GM18511 (cell line): Measurements from ENCODE around the gene AP4M1.

Source experiments
- ATAC-seq: cut with Tn5 transposase; IDR thresholded peaks from one replicate; pipeline ENCODE4 v1.9.1; 2021; ENCODE audit warnings: mild to moderate bottlenecking, moderate library complexity; ENCODE audit not compliant: unreplicated experiment

The AP4M1 gene

DNA sequence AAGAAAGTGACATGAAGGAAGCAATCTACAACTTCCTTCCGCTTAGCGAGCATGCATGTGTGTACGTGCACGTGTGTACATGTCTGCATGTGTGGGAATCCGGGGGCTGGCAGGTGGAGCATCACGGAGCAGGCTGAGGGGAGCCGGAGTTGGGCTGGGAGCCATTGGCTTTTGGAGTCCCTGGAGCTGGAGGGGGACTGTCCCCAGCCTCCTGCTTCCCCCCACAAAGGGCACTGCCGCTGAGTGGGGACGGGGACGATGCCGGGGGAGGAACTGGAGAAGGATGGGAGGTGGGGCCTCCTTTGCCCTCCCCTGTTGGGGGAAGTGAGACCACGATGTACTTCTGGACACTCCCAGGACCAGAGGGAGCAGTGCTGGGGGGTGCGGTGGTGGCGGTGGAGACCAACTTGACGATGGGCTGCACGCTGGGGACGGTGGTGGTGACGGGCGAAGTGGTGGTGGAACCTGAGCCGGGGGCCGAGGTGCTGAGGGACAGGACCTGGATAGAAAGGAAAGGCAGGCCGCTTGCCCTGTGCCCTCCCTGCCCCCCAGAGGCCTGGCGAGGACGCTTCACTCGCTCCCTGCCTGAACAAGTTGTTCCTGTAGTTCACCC, 5.8 kb downstream of the AP4M1 start:
- no peak for ATAC-seq

GRCh38 chr7:100107890-100108289, 6.4 kb downstream of the AP4M1 start:
- no peak for ATAC-seq

GRCh38 chr7:100109521-100110163, 8.2 kb downstream of the AP4M1 start:
- no peak for ATAC-seq

- ATAC-seq = no peak
These were observed 9.7 kb downstream of the AP4M1 start for GRCh38 chr7:100111156-100111555.

DNA sequence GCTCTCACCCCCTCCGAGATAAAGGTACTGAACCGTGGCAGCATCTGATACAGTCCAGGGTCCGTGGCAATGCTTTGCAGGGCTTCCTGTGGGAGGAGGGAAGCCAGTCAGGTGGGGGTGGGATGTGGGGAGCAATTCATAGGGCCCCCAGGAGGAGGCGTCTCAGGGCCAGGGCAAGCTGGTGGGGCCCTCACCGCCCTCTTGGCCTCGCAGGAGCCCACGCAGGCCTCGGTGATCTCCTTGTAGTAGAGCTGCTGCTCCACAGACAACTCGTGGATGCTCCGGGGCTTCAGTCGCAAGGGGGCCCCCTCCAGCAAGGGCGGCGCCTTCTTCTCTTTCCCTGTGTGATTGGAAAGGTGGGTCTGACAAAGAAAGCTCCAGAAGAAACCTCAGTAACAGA, 10.5 kb downstream of the AP4M1 start:
- no peak for ATAC-seq

GRCh38 chr7:100115026-100115425, 13.6 kb downstream of the AP4M1 start:
- ATAC-seq = no peak

- ATAC-seq = no peak
These were observed 17.1 kb downstream of the AP4M1 start for GRCh38 chr7:100118388-100119071.

DNA sequence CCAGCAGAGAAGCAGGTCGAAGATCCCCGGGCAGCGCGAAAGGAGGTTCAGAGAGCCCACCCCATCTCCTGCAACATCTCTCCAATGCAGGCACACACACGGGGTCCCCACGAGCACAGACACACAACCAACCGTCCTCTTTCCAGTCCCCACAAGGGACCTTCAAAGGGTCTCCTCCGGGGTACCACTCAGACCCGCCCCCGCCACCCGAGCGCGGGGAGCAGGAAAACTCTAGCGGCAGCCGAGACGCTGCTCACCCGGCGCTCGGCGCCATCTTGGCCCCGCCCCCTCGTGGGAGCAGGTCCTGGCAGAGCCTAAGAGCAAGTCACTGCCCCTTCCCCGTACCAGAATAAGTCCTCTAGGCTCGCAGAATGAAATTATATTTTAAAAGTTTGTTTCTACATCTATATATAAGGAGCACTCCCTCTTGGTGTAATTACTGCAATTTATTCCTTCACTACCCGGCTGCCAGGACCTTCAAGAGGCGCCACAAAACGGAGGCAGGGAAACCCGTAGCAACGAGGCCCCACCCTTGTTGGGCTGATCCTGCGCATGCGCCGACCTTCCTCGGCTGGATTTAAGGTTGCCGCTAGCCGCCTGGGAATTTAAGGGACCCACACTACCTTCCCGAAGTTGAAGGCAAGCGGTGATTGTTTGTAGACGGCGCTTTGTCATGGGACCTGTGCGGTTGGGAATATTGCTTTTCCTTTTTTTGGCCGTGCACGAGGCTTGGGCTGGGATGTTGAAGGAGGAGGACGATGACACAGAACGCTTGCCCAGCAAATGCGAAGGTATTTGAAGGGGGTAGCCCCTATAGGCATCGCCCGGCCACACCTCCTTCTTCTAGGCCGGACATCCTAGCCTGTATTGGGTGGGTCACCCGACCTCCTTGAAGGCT, 17.9 kb downstream of the AP4M1 start, which contains the start of the genes CNPY4 and TAF6:
TSS of gene CNPY4 (plus strand) at position 563 of the 898 bp plus-strand sequence. CDS start at position 674, 111 bp downstream.
TSS of gene TAF6 (minus strand) at position 287 of the 898 bp plus-strand sequence. CDS start 5,149 bp downstream, outside the sequence.
- peak; percentile 86 for ATAC-seq

DNA sequence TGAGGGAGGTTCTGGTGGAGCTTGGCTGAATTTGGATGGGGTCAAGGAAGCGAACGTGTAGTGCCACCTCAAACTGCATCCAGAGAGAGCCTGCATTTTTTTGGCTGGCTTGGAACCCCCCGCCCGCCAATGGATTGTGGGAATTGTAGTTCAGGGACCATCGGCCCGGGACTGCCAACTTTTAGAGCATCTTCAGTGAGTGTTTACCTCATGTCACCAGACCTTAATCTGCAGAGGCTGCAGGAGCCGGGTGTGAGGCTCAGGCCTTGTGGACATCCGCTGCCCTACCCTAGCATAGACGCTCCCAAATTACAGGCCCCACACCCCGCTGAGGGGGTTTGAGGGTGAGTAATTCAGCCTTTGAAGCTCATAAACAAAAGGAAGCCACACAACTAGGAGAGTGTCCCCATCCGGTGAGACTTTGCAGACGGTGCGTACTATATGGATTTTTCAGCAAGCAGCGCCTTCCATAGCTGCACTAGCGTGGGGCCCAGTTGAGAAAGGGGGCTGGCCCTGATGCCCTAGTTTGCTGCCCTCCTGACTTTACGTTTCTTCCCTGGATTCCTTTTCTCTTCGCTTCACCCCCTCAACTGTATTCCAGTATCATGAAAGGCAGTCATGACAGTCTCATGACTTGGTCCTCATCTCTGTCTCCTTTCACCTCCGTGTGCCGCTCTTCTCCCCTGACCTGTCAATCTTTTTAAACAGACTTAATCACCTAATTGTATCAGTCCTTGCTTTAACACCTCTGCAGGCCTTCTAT, 18.7 kb downstream of the AP4M1 start:
- ATAC-seq = peak; percentile 28

GRCh38 chr7:100120733-100121036, 19.2 kb downstream of the AP4M1 start:
- no peak for ATAC-seq

DNA sequence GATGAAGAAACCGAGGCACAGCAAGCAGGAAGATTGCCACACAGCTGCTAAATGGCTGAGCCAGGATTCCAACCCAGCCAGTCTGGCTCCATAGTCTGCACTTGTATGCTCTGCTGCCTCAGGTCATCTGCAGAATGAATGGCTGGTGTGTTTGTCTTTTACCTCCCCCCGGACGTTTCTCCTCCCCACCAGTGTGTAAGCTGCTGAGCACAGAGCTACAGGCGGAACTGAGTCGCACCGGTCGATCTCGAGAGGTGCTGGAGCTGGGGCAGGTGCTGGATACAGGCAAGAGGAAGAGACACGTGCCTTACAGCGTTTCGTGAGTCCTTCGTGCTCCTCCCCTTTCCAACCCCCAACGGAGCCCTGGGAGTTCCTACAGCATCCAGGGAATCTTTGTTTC, 20.6 kb downstream of the AP4M1 start:
- ATAC-seq = no peak

GRCh38 chr7:100122568-100122967, 21.1 kb downstream of the AP4M1 start:
- ATAC-seq = no peak

DNA sequence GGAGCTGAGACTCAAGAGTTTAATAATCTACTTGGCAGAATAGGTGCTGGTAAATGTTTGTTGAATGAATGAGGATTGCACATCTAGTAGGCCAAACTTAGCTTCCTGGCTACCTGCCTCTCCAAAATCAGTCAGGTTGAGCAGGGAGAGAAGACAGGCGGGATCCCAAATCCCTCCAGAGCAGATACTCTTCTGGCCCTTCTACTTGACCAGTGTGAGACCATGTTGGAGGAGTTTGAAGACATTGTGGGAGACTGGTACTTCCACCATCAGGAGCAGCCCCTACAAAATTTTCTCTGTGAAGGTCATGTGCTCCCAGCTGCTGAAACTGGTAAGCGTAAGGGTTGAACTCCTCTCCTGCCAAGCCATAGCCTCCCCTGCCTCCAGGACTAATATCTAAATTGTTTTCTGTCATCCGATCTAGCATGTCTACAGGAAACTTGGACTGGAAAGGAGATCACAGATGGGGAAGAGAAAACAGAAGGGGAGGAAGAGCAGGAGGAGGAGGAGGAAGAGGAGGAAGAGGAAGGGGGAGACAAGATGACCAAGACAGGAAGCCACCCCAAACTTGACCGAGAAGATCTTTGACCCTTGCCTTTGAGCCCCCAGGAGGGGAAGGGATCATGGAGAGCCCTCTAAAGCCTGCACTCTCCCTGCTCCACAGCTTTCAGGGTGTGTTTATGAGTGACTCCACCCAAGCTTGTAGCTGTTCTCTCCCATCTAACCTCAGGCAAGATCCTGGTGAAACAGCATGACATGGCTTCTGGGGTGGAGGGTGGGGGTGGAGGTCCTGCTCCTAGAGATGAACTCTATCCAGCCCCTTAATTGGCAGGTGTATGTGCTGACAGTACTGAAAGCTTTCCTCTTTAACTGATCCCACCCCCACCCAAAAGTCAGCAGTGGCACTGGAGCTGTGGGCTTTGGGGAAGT, 23.1 kb downstream of the AP4M1 start:
- no peak for ATAC-seq

- peak; percentile 37 for ATAC-seq
These were observed 24.9 kb downstream of the AP4M1 start for GRCh38 chr7:100126239-100126930.

GRCh38 chr7:100126931-100127865, 25.8 kb downstream of the AP4M1 start, which contains the start of gene MBLAC1:
Gene MBLAC1, plus strand, starts transcription at chr7:100126967. Its CDS starts 429 bp downstream, at chr7:100127396.
- peak; percentile 72 for ATAC-seq

DNA sequence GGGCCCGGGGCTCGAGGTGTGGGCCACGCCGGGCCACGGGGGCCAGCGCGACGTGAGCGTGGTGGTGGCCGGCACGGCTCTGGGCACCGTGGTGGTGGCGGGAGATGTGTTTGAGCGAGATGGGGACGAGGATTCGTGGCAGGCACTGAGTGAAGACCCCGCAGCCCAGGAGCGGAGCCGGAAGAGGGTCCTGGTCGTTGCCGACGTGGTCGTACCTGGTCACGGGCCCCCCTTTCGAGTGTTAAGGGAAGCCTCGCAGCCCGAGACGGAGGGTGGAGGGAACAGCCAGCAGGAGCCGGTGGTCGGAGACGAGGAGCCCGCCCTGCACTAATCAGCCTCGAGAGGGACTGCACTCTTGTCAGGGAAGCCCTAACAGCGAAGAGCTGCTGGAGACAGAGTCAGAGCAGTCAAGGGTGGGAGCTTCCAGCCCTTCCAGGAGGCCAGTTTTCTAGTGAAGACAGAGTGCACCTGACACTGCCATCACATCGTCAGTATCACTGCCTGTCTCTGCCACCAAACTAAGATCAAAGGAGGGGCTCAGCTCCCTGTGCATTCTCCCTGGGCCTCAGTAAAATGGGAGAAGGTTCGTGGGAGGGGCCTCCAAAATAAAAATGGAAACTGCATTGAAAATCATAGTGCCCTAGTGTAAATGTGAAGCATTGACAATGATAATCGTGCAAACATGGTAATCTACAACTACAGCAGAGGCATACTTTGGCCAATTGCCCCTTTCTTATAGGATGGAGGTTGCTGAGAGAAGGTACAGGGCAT, 26.6 kb downstream of the AP4M1 start:
- ATAC-seq = no peak

GRCh38 chr7:100128637-100128963, 27.2 kb downstream of the AP4M1 start:
- ATAC-seq = no peak
